GM10266 (cell line): ENCODE data around the gene AKAP12.

Source experiments
- DNase-seq: peaks from one replicate; pipeline ENCODE4 v3.0.0; 2012; ENCODE audit errors: extremely low spot score
- TF ChIP-seq, protein P1 (sequence below): IDR thresholded peaks from 2 replicates; pipeline ENCODE4 v1.5.1; 2012; ENCODE audit warnings: mild to moderate bottlenecking, low read depth; ENCODE audit not compliant: control insufficient read depth, insufficient read depth; ENCODE audit errors: missing control alignments

Gene AKAP12

DNA sequence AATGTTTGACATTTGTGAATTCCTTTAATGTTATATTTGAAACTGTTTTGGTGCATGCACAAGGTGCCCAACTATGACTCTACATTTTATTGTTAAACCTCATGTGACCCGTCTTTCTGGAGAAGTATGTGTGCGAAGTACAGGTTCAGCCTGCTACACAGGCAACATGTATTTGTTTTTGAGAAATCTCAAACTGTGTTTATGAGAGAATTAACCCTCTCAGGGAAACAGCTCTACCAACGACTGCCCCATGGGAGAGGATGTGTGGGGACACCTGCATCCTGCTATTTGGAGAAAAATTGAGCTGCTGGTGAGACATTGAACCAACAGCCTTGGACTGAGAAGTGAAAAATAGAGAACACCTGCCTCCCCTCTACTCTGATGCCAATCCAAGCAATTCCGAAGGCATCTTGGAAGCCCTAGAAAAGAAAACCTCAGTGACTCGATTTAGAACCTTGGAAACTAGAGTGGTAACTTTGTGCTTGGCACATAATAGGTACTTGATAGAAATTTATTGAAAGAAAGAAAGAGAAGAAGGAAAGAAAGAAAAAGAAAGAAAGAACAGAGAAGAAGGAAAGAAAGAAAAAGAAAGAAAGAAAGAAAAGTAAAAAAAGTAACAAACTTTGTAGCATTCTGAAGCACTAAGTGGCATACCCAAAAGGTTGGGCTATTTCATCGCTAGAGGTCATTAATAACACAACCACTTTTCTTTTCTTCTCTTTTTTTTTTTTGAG is 2.9 kb upstream of the AKAP12 start:
- TF ChIP-seq, protein P1, sequence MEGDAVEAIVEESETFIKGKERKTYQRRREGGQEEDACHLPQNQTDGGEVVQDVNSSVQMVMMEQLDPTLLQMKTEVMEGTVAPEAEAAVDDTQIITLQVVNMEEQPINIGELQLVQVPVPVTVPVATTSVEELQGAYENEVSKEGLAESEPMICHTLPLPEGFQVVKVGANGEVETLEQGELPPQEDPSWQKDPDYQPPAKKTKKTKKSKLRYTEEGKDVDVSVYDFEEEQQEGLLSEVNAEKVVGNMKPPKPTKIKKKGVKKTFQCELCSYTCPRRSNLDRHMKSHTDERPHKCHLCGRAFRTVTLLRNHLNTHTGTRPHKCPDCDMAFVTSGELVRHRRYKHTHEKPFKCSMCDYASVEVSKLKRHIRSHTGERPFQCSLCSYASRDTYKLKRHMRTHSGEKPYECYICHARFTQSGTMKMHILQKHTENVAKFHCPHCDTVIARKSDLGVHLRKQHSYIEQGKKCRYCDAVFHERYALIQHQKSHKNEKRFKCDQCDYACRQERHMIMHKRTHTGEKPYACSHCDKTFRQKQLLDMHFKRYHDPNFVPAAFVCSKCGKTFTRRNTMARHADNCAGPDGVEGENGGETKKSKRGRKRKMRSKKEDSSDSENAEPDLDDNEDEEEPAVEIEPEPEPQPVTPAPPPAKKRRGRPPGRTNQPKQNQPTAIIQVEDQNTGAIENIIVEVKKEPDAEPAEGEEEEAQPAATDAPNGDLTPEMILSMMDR, result no peak
- DNase-seq, result no peak

DNA sequence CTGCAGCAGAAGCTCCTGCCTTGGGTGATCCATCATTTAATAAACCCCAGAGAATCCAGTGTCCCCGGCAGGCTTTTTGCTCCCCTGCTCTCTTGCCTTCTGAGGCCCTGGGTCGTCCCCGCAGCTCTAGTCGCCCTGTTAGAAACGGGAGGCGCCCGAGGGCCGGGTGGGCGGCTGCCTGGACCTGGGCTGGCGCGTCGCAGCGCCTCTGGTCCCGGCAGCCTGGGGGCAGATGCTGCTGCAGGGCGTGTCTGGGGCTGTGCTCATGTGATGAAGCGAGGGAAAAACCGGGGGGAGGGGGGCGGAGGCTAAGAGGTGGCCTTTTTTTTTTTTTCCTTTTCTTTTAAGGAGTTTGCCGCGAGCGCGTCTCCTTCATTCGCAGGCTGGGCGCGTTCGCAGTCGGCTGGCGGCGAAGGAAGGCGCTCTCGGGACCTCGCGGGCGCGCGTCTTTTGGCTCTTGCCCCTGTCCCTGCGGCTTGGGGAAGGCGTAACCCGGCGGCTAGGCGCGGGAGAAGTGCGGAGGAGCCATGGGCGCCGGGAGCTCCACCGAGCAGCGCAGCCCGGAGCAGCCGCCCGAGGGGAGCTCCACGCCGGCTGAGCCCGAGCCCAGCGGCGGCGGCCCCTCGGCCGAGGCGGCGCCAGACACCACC is 394 bp downstream of the AKAP12 start:
- DNase-seq, result peak; percentile 66
- TF ChIP-seq, protein P1, result no peak

DNA sequence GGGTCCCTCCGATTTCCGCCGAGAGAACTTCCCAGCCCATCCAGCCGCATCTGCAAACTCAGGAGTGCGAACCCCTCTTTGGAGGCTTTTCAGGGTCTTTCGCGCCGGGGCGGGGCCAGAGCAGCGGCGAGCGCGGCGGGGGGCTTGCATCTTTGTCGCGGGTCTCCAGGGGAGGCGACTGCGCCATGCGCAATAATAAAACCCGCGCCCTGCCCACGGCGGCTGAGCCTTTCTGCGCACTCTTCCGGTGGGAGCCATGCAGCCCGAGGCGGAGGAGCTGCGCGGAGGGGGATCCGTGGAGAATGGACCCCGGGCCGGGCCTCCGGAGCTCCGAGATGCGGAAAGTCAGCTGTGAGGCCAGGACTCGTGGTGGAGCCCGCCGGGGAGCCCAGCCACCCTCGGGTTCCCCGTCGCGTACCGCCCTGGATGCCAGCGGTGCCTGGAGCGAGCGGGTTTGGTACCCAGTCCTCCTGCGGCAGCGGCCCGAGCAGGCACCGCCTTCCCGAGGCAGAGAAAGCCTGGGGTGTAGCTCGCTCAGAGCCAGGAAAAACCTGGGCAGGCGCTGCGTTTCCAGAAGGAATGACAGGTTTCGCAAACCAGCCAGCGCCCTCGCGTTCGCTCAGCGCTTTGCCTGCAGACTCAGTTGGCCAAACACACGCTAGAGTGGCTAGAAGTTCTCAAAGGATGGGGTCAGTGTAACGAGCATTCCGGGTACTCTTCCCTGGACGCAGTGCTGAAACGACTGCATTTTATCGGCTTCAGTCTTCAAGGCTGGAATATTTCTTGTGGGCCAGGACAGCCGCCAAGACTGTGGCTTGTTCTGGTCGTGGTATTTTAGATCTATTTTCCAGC is 1.2 kb downstream of the AKAP12 start:
- TF ChIP-seq, protein P1, result no peak
- DNase-seq, result no peak

DNA sequence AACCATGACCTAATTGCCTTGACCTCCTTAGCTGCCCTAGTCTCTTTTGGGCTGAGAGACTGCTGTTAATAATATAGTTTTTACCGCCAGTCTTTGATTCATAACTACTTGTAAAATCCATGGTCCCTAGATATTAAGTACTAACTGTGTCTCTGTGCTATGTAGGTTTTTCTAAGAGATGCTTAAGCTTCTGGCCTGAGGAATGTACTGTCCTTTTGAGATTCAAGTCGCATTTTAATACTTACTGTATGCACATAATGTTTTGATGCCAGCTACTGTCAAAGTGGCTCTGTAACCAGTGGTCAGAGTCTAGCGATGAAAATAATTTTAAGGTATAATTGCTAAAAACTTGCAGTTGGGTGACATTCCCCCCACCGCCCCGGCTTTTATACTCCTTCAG is 2.1 kb downstream of the AKAP12 start:
- TF ChIP-seq, protein P1, result no peak
- no peak for DNase-seq

DNA sequence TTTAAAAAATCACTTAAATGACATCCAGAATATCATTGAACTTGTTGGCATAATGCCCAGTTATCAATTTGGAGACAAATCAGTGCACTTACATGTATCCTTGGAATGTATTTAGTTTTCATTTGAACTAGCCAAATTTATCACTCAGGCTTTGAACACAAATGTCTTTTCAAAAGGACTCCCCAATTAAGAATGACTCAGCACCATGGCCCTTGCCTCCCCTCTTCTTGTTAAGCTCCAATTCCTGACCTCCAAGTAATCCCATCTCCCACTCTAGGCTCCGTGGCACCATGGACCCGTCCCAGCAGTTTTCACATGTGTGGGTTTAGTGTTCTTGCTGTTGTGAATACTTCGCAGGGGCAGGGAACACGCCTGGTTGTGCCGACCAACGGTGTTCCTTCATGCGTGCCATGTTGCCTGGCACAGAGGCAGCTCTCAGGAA is 2.7 kb downstream of the AKAP12 start:
- TF ChIP-seq, protein P1, result no peak
- no peak for DNase-seq

DNA sequence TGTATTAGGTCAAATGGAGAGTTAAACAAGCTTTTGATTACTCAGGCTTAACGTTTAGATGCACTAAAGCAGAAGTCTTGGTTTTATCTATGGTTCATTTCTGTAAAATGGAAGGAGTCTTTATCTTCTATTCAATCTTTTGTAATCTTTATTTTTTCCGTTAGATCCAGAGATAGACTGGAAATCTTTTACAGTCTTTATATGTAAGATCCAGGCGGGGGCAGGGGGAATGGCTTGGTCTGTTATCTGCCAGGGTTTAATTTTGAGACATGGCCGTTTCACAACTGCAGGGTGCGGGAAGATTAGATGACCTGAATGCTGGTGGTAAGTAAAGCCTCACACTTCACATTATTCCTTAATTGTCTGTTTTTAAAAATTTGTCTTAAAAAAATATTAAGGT is 3.7 kb downstream of the AKAP12 start:
- TF ChIP-seq, protein P1, result no peak
- DNase-seq, result no peak
